CD14-positive monocyte (primary cell): Measurements from ENCODE around the gene CABP2. TPM values are rescaled to one million over a fixed set of nuclear protein-coding genes. Genes with fewer than 3 reads are reported as not detected.

Experiments
- DNase-seq, 3 donors: peaks; one replicate each; pipeline ENCODE4 v3.0.0-alpha.2; 2011 to 2022
- H2AFZ ChIP-seq: 2 replicates; pipeline ENCODE4 v1.6.0; 2012; ENCODE audit warnings: mild to moderate bottlenecking, low read depth, low read length, inconsistent platforms; ENCODE audit not compliant: insufficient read depth, poor library complexity, severe bottlenecking
- H3K27ac ChIP-seq, 2 donors: 1 replicate in 1 of 2; 2 replicates in 1 of 2; pipeline ENCODE4 v1.5.1; 2012 to 2013; ENCODE audit warnings: low read length in 2 of 2, control low read depth in 1 of 2, inconsistent platforms in 1 of 2, low read depth in 1 of 2, mild to moderate bottlenecking in 1 of 2
- H3K27me3 ChIP-seq, 2 donors: one replicate each; pipeline versions ENCODE4 v1.6.0 to v1.6.1; 2011 to 2013; ENCODE audit warnings: low read length in 2 of 2; ENCODE audit not compliant: control insufficient read depth in 2 of 2, insufficient read depth in 2 of 2
- H3K36me3 ChIP-seq, 2 donors: replicated peaks in 1 of 2; 1 replicate in 1 of 2; 2 replicates in 1 of 2; pipeline versions ENCODE4 v1.5.1 to v1.6.1; 2012 to 2013; ENCODE audit warnings: low read length in 2 of 2, control low read depth in 1 of 2, inconsistent platforms in 1 of 2, mild to moderate bottlenecking in 1 of 2; ENCODE audit not compliant: insufficient read depth in 2 of 2, control insufficient read depth in 1 of 2
- H3K4me1 ChIP-seq, 2 donors: 1 replicate in 1 of 2; 2 replicates in 1 of 2; pipeline versions ENCODE4 v1.5.1 to v1.6.1; 2012 to 2013; ENCODE audit warnings: low read length in 2 of 2, control low read depth in 1 of 2, inconsistent platforms in 1 of 2, mild to moderate bottlenecking in 1 of 2, moderate library complexity in 1 of 2; ENCODE audit not compliant: insufficient read depth in 2 of 2, control insufficient read depth in 1 of 2
- H3K4me2 ChIP-seq: replicated peaks from 2 replicates; pipeline ENCODE3; 2012; ENCODE audit warnings: low read length, moderate library complexity, mild to moderate bottlenecking; ENCODE audit not compliant: poor library complexity, severe bottlenecking; ENCODE audit errors: extremely low read depth
- H3K4me3 ChIP-seq, 3 experiments: fragments of 200-600 bp in 1 of 3; sonication (generic) in 1 of 3; replicated peaks in 1 of 3; 1 replicate in 2 of 3; 2 replicates in 1 of 3; pipeline ENCODE4 v1.5.1; 2011 to 2013; ENCODE audit warnings: low read length in 3 of 3, mild to moderate bottlenecking in 3 of 3, control low read depth in 2 of 3, low read depth in 2 of 3, inconsistent platforms in 1 of 3, moderate library complexity in 1 of 3
- H3K79me2 ChIP-seq: 2 replicates; pipeline ENCODE4 v1.6.0; 2012; ENCODE audit warnings: mild to moderate bottlenecking, control low read depth, inconsistent platforms, low read length, moderate library complexity; ENCODE audit not compliant: insufficient read depth
- H3K9ac ChIP-seq: 2 replicates; pipeline ENCODE4 v1.6.0; 2017; ENCODE audit warnings: low read length, mild to moderate bottlenecking; ENCODE audit not compliant: insufficient read depth, poor library complexity, severe bottlenecking
- H3K9me3 ChIP-seq, 2 donors: replicated peaks in 1 of 2; 1 replicate in 1 of 2; 2 replicates in 1 of 2; pipeline versions ENCODE4 v1.5.1 to v1.6.1; 2012 to 2013; ENCODE audit warnings: low read length in 2 of 2, control low read depth in 1 of 2; ENCODE audit not compliant: control insufficient read depth in 1 of 2, insufficient read depth in 1 of 2
- H4K20me1 ChIP-seq: 2 replicates; pipeline ENCODE4 v1.6.0; 2012; ENCODE audit warnings: mild to moderate bottlenecking, low read length, control low read depth, moderate library complexity; ENCODE audit not compliant: insufficient read depth
- H3K27ac Mint-ChIP-seq, 7 donors: one replicate each; pipeline ENCODE4 v1.8.0; 2020; ENCODE audit warnings: mild to moderate bottlenecking in 7 of 7, mixed read lengths in 7 of 7, moderate library complexity in 6 of 7, inconsistent platforms in 2 of 7
- H3K27me3 Mint-ChIP-seq, 3 donors: one replicate each; pipeline ENCODE4 v1.8.0; 2021 to 2022; ENCODE audit warnings: low read depth in 3 of 3, mild to moderate bottlenecking in 3 of 3, mixed read lengths in 3 of 3, moderate library complexity in 3 of 3, inconsistent platforms in 1 of 3
- H3K36me3 Mint-ChIP-seq, 2 donors: one replicate each; pipeline ENCODE4 v1.8.0; 2020; ENCODE audit warnings: mixed read lengths in 2 of 2, inconsistent platforms in 1 of 2, mild to moderate bottlenecking in 1 of 2
- H3K4me1 Mint-ChIP-seq: one replicate; pipeline ENCODE4 v1.8.0; 2020; ENCODE audit warnings: mild to moderate bottlenecking, mixed read lengths
- H3K4me3 Mint-ChIP-seq, 2 donors: one replicate each; pipeline ENCODE4 v1.8.0; 2020; ENCODE audit warnings: mild to moderate bottlenecking in 2 of 2, mixed read lengths in 2 of 2, moderate library complexity in 1 of 2
- H3K9me3 Mint-ChIP-seq, 7 donors: one replicate each; pipeline ENCODE4 v1.8.0; 2020 to 2022; ENCODE audit warnings: mixed read lengths in 7 of 7, mild to moderate bottlenecking in 6 of 7, moderate library complexity in 6 of 7, inconsistent platforms in 2 of 7
- CTCF ChIP-seq: fragments of 200-600 bp; IDR thresholded peaks from one replicate; pipeline ENCODE4 v1.8.0; 2022; ENCODE audit warnings: antibody characterized with exemption, mild to moderate bottlenecking
- WGBS: methylation state at CpG from one replicate; pipeline ENCODE4 v1.1.5; 2013; ENCODE audit warnings: missing lambda C conversion rate; ENCODE audit not compliant: insufficient coverage; 5-methylcytosine and 5-hydroxymethylcytosine counted together
- intact Hi-C, 2 donors: fragments of 100-400 bp; cut with micrococcal nuclease; formaldehyde crosslinking; loops; one replicate each; pipeline versions ENCODE4 v1.15.0 to v1.15.1; 2023
- polyA plus RNA-seq, 3 donors: library from polyadenylated mRNA; depleted of rRNA in 1 of 3; unstranded in 2 of 3; stranded (reverse) in 1 of 3; fragments of 300-500 nt in 2 of 3; fragments of >200 nt in 1 of 3; fragmentation: Illumina TruSeq in 2 of 3; gene quantifications; 1 replicate in 2 of 3; 2 replicates in 1 of 3; pipeline ENCODE4 v1.2.3, GENCODE V29; 2012 to 2021
- small RNA-seq: library from RNA; depleted of rRNA; stranded (forward); fragments of <200 nt; gene quantifications from one replicate; pipeline ENCODE3, GENCODE V24; 2012; ENCODE audit warnings: low read depth; ENCODE audit not compliant: insufficient read length

CABP2 gene
- polyA plus RNA-seq, 3 donors: not detected

GRCh38 chr11:67470337-67471002, 52.8 kb downstream of the CABP2 start:
- no peak overlapping the region for H2AFZ ChIP-seq
- no peak for TF ChIP-seq CTCF
- intact Hi-C loops: no loop called here
- peaks cover 20% of the 10 kb centered on the region for H3K4me1 Mint-ChIP-seq
- peaks cover 0 to under 1% of the 10 kb centered on the region in 2 donors for H3K36me3 Mint-ChIP-seq
- H3K9me3 ChIP-seq: no peaks in the 10 kb centered on the region
- DNase-seq: no peak
- peaks cover 13 to 30% of the 10 kb centered on the region in 2 donors for H3K4me1 ChIP-seq
- H3K36me3 ChIP-seq: no peaks in the 10 kb centered on the region
- no peaks in the 10 kb centered on the region for H3K9me3 Mint-ChIP-seq
- no peak overlapping the region for H3K4me2 ChIP-seq
- peak overlapping the region in 1 of 7 donors; percentile 2 for H3K27ac Mint-ChIP-seq
- H3K4me3 Mint-ChIP-seq: no peak overlapping the region
- H3K27me3 Mint-ChIP-seq: peaks cover 0 to 14% (median 5%) of the 10 kb centered on the region in 3 donors
- no peak overlapping the region for H3K9ac ChIP-seq
- H4K20me1 ChIP-seq: no peaks in the 10 kb centered on the region
- no peak overlapping the region for H3K4me3 ChIP-seq
- no peaks in the 10 kb centered on the region for H3K27me3 ChIP-seq
- H3K79me2 ChIP-seq: no peaks in the 10 kb centered on the region
- no peak overlapping the region for H3K27ac ChIP-seq
- 97% methylated on average over 6 of the region's 8 CpGs for WGBS

- Mint-ChIP-seq H3K36me3 (peaks cover 0 to 2% of the 10 kb centered on the region in 2 donors), H3K27ac (peak overlapping the region in 5 of 7 donors; percentile 75 to 85 (median 79)), H3K27me3 (peaks cover 0 to 12% (median 5%) of the 10 kb centered on the region in 3 donors), H3K4me1 (peaks cover 25% of the 10 kb centered on the region), H3K4me3 (peak overlapping the region; percentile 69 to 85), H3K9me3 (no peaks in the 10 kb centered on the region)
- Histone ChIP-seq H3K4me3 (peak overlapping the region; percentile 52 to 88 (median 63)), H3K9me3 (no peaks in the 10 kb centered on the region), H2AFZ (peak overlapping the region; percentile 96), H4K20me1 (no peaks in the 10 kb centered on the region), H3K9ac (peak overlapping the region; percentile 72), H3K27ac (peak overlapping the region; percentile 41 to 90), H3K4me1 (peaks cover 21 to 38% of the 10 kb centered on the region in 2 donors), H3K36me3 (no peaks in the 10 kb centered on the region), H3K27me3 (no peaks in the 10 kb centered on the region), H3K4me2 (peak overlapping the region; percentile 92), H3K79me2 (peaks cover 7% of the 10 kb centered on the region)
- TF ChIP-seq CTCF: peak; percentile 21
- no peak for DNase-seq
- WGBS: 21% methylated on average over 9 of the region's 9 CpGs
- intact Hi-C loops: loop anchor here (1.0 to 5.0 kb wide), 5 partner anchors 33 to 67 kb away; partner anchors contain the start of genes PPP1CA (in 1 of the 2), RPS6KB2 (in 1 of the 2) and TBC1D10C (in 1 of the 2)
Observed at GRCh38 chr11:67469508-67469811, 53.8 kb downstream of the CABP2 start.

Small RNA genes lying within 50 kb of the gene (small RNA-seq; reads per million reads assigned to genes)
- gene MIR6752: not detected

Other genes starting within 250 kb of the CABP2 start
- gene ANKRD13D, start 234.1 kb downstream of the CABP2 start, polyA plus RNA-seq: 100 to 1,000 TPM in 1 of 3 donors, 10 to 100 TPM in 1, 1 to 10 TPM in 1; 9.1 to 389 (median 10.3) TPM
- gene SSH3, start 219.9 kb downstream of the CABP2 start, polyA plus RNA-seq: 10 to 100 TPM in 1 of 3 donors, 1 to 10 TPM in 2; 3.6 to 23.3 (median 5.8) TPM
- gene POLD4, start 169.9 kb downstream of the CABP2 start, polyA plus RNA-seq: 100 to 1,000 TPM; 157 to 205 (median 176) TPM
- gene CLCF1, start 149.8 kb downstream of the CABP2 start, polyA plus RNA-seq: 10 to 100 TPM in 1 of 3 donors, under 1 TPM in 2; 0.44 to 14.8 (median 0.94) TPM
- 10 to 100 TPM in 1 of 3 donors, 1 to 10 TPM in 2; 3.7 to 31.7 (median 3.8) TPM for gene RAD9A, start 131.5 kb downstream of the CABP2 start, polyA plus RNA-seq
- gene PPP1CA, start 121.6 kb downstream of the CABP2 start, polyA plus RNA-seq: 100 to 1,000 TPM; 209 to 551 (median 461) TPM
- 10 to 100 TPM; 68.6 to 72.9 (median 71.6) TPM for gene TBC1D10C, start 119.4 kb downstream of the CABP2 start, polyA plus RNA-seq
- under 1 TPM in 1 of 3 donors, not detected in 2; 0.09 TPM for gene CARNS1, start 107.8 kb downstream of the CABP2 start, polyA plus RNA-seq
- gene RPS6KB2, start 95.0 kb downstream of the CABP2 start, polyA plus RNA-seq: 100 to 1,000 TPM in 1 of 3 donors, 10 to 100 TPM in 2; 51.6 to 101 (median 53.8) TPM
- 10 to 100 TPM in 1 of 3 donors, 1 to 10 TPM in 2; 2.1 to 14.3 (median 2.8) TPM for gene PTPRCAP, start 85.8 kb downstream of the CABP2 start, polyA plus RNA-seq
- gene CORO1B, start 80.0 kb downstream of the CABP2 start, polyA plus RNA-seq: 100 to 1,000 TPM; 105 to 151 (median 106) TPM
- not detected for gene GPR152, start 70.7 kb downstream of the CABP2 start, polyA plus RNA-seq
- gene CABP4, start 68.1 kb downstream of the CABP2 start, polyA plus RNA-seq: 1 to 10 TPM in 1 of 3 donors, under 1 TPM in 1, not detected in 1; 0.28 to 1.7 TPM
- 100 to 1,000 TPM in 1 of 3 donors, 10 to 100 TPM in 2; 67.4 to 104 (median 76.8) TPM for gene TMEM134, start 54.2 kb downstream of the CABP2 start, polyA plus RNA-seq
- 100 to 1,000 TPM in 1 of 3 donors, 10 to 100 TPM in 2; 76.7 to 132 (median 99.3) TPM for gene AIP, start 40.4 kb downstream of the CABP2 start, polyA plus RNA-seq
- 100 to 1,000 TPM in 1 of 3 donors, 10 to 100 TPM in 2; 11.7 to 122 (median 22.2) TPM for gene PITPNM1, start 18.1 kb downstream of the CABP2 start, polyA plus RNA-seq
- gene CDK2AP2, start 15.3 kb downstream of the CABP2 start, polyA plus RNA-seq: 10 to 100 TPM; 47.8 to 80.2 (median 78.5) TPM
- gene GSTP1, start 60.4 kb upstream of the CABP2 start, polyA plus RNA-seq: 1,000 to 10,000 TPM in 2 of 3 donors, 100 to 1,000 TPM in 1; 853 to 1,483 (median 1,250) TPM
- gene NDUFV1, start 83.5 kb upstream of the CABP2 start, polyA plus RNA-seq: 100 to 1,000 TPM in 1 of 3 donors, 10 to 100 TPM in 2; 71.6 to 174 (median 72.1) TPM
- gene NUDT8, start 106.5 kb upstream of the CABP2 start, polyA plus RNA-seq: 1 to 10 TPM in 2 of 3 donors, under 1 TPM in 1; 0.92 to 1.4 (median 1.3) TPM
- not detected for gene TBX10, start 116.3 kb upstream of the CABP2 start, polyA plus RNA-seq
- under 1 TPM; 0.16 to 0.61 (median 0.21) TPM for gene ACY3, start 127.3 kb upstream of the CABP2 start, polyA plus RNA-seq
- not detected for gene ALDH3B2, start 151.2 kb upstream of the CABP2 start, polyA plus RNA-seq